MV-4-11 (cell line): ENCODE data around the gene DGKQ.

ENCODE experiments used
- DNase-seq: peaks from one replicate; lab custom pipeline; 2025; lab: John Stamatoyannopoulos, UW

DGKQ gene

GRCh38 chr4:972651-973424 is 531 bp downstream of the DGKQ start:
- no peak for DNase-seq

- no peak for DNase-seq
Observed at GRCh38 chr4:971666-972500, 1.5 kb downstream of the DGKQ start.

GRCh38 chr4:970854-971520 is 2.4 kb downstream of the DGKQ start:
- DNase-seq = no peak

- no peak for DNase-seq
Observed at GRCh38 chr4:970046-970745, 3.2 kb downstream of the DGKQ start.

GRCh38 chr4:968621-969394 is 4.6 kb downstream of the DGKQ start:
- no peak for DNase-seq

GRCh38 chr4:968221-968620 is 5.1 kb downstream of the DGKQ start:
- DNase-seq = no peak

GRCh38 chr4:967113-968104 is 6.0 kb downstream of the DGKQ start:
- DNase-seq = no peak

GRCh38 chr4:966266-967112 is 6.9 kb downstream of the DGKQ start:
- DNase-seq = no peak

- no peak for DNase-seq
Observed at GRCh38 chr4:965766-966134, 7.6 kb downstream of the DGKQ start.

GRCh38 chr4:965048-965765 is 8.2 kb downstream of the DGKQ start:
- DNase-seq = no peak

GRCh38 chr4:964346-965025 is 8.9 kb downstream of the DGKQ start:
- no peak for DNase-seq

- no peak for DNase-seq
Observed at GRCh38 chr4:963276-964225, 9.8 kb downstream of the DGKQ start.

- no peak for DNase-seq
Observed at GRCh38 chr4:962231-963208, 10.8 kb downstream of the DGKQ start.

GRCh38 chr4:961351-962230 is 11.8 kb downstream of the DGKQ start:
- DNase-seq = no peak
